HCT116 (cell line): ENCODE results near the gene SLC25A51.

ENCODE experiments used
- CTCF ChIP-seq, 3 experiments: fragments of 200-600 bp in 1 of 3; sonication (generic) in 1 of 3; IDR thresholded peaks in 2 of 3; conservative IDR thresholded peaks in 1 of 3; 2 replicates each; pipeline ENCODE4 v1.5.1; 2012 to 2017; ENCODE audit warnings: low read depth in 2 of 3, low read length in 2 of 3, antibody characterized with exemption in 1 of 3, borderline replicate concordance in 1 of 3, control low read depth in 1 of 3, mild to moderate bottlenecking in 1 of 3, mixed read lengths in 1 of 3, mixed run types in 1 of 3, moderate library complexity in 1 of 3; ENCODE audit not compliant: insufficient read depth in 1 of 3
- JUND ChIP-seq: IDR thresholded peaks from 2 replicates; pipeline ENCODE4 v1.6.1; 2012
- REST ChIP-seq: IDR thresholded peaks from 2 replicates; pipeline ENCODE4 v1.6.1; 2012; ENCODE audit warnings: low read depth
- YY1 ChIP-seq: IDR thresholded peaks from 2 replicates; pipeline ENCODE4 v1.6.1; 2011; ENCODE audit warnings: low read length, low read depth, moderate library complexity, mild to moderate bottlenecking; ENCODE audit not compliant: insufficient replicate concordance; ENCODE audit errors: extremely low read depth

GRCh38 chr9:37870799-37871176 is 33.1 kb downstream of the SLC25A51 start:
- TF ChIP-seq YY1 (no peak), CTCF (IDR thresholded peaks at IDR 0.05 in 2 of 3, conservative IDR thresholded peaks at IDR 0.05 in 1 of 3; ENCODE audit: borderline replicate concordance in 1 of 3, insufficient read depth in 1 of 3, low read depth in 2 of 3, low read length in 2 of 3) (no peak), REST (no peak), JUND (no peak)
